Activated B cell treated with CpG ODN at 0.5 μM for 24 hours (primary cell): ENCODE data around the gene FEM1B. TPM values are rescaled to one million over a fixed set of nuclear protein-coding genes. Genes with fewer than 3 reads are reported as not detected.

Source experiments
- ATAC-seq: fragments of 200-7000 bp; cut with Tn5 transposase; one replicate; pipeline ENCODE4 v1.10.0; 2021; ENCODE audit warnings: low read depth, mild to moderate bottlenecking, moderate library complexity
- CTCF ChIA-PET: fragments of 350-600 bp; sonication (Branson Sonifier 250); formaldehyde crosslinking; loops from one replicate; lab custom pipeline; 2021; ENCODE audit warnings: antibody characterized with exemption; lab: Charles Lee
- POLR2A ChIA-PET: fragments of 350-600 bp; sonication (Branson Sonifier 250); formaldehyde crosslinking; loops from one replicate; lab custom pipeline; 2021; ENCODE audit warnings: antibody characterized with exemption; lab: Charles Lee
- DNase-seq: peaks from one replicate; pipeline ENCODE4 v3.0.0; 2022
- H3K27ac Mint-ChIP-seq: one replicate; pipeline ENCODE4 v1.8.0; 2020; ENCODE audit warnings: mixed read lengths
- H3K27me3 Mint-ChIP-seq: one replicate; pipeline ENCODE4 v1.8.0; 2021; ENCODE audit warnings: mixed read lengths
- H3K36me3 Mint-ChIP-seq: one replicate; pipeline ENCODE4 v1.8.0; 2021; ENCODE audit warnings: low read depth, mixed read lengths
- H3K4me1 Mint-ChIP-seq: one replicate; pipeline ENCODE4 v1.8.0; 2021; ENCODE audit warnings: mixed read lengths
- H3K4me3 Mint-ChIP-seq: one replicate; pipeline ENCODE4 v1.8.0; 2020; ENCODE audit warnings: mild to moderate bottlenecking, mixed read lengths
- H3K9me3 Mint-ChIP-seq: one replicate; pipeline ENCODE4 v1.8.0; 2020; ENCODE audit warnings: mixed read lengths
- CTCF ChIP-seq: fragments of 200-600 bp; IDR thresholded peaks from one replicate; pipeline ENCODE4 v1.8.0; 2022; ENCODE audit warnings: antibody characterized with exemption, mild to moderate bottlenecking
- intact Hi-C: fragments of 100-400 bp; cut with micrococcal nuclease; formaldehyde crosslinking; loops from one replicate; pipeline ENCODE4 v1.15.1; 2024
- total RNA-seq: library from RNA; stranded (reverse); gene quantifications from 2 replicates; pipeline ENCODE4 v1.2.3, GENCODE V29; 2022

The FEM1B gene
- total RNA-seq, 1 donor from 2014 or later, result 42.2 TPM

- Mint-ChIP-seq H3K4me3 (no peak overlapping the region), H3K27me3 (peaks cover 8% of the 10 kb centered on the region), H3K4me1 (peaks cover 8% of the 10 kb centered on the region), H3K36me3 (no peaks in the 10 kb centered on the region), H3K27ac (no peak overlapping the region), H3K9me3 (no peaks in the 10 kb centered on the region)
- intact Hi-C loops, result loop anchor here (5.0 kb wide), 1 partner anchor 568 kb away; no protein-coding TSS in a partner anchor
- POLR2A ChIA-PET, result interaction anchor here (0.7 kb wide), 1 partner anchor 59 kb away, joined by 10 read pairs; no protein-coding TSS in a partner anchor
- no peak for TF ChIP-seq CTCF
- DNase-seq (no peak), ATAC-seq (no peak)
- CTCF ChIA-PET, result no interaction called here
Observed at GRCh38 chr15:68309024-68309423, 31.5 kb downstream of the FEM1B start.

- ChIA-PET POLR2A (no interaction called here), CTCF (no interaction called here)
- TF ChIP-seq CTCF, result no peak
- Mint-ChIP-seq H3K4me3 (no peak overlapping the region), H3K27ac (no peak overlapping the region), H3K4me1 (peaks cover 8% of the 10 kb centered on the region), H3K9me3 (no peaks in the 10 kb centered on the region), H3K36me3 (no peaks in the 10 kb centered on the region), H3K27me3 (peaks cover 8% of the 10 kb centered on the region)
- intact Hi-C loops, result no loop called here
- ATAC-seq (no peak), DNase-seq (no peak)
Observed at GRCh38 chr15:68310178-68310803, 32.7 kb downstream of the FEM1B start.

- H3K36me3 Mint-ChIP-seq, result no peaks in the 10 kb centered on the region
- ATAC-seq, result no peak
- peaks cover 8% of the 10 kb centered on the region for H3K27me3 Mint-ChIP-seq
- TF ChIP-seq CTCF, result no peak
- H3K4me3 Mint-ChIP-seq, result no peak overlapping the region
- peak; percentile 7 for DNase-seq
- intact Hi-C loops, result no loop called here
- H3K9me3 Mint-ChIP-seq, result no peaks in the 10 kb centered on the region
- CTCF ChIA-PET, result no interaction called here
- POLR2A ChIA-PET, result no interaction called here
- no peak overlapping the region for H3K27ac Mint-ChIP-seq
- peaks cover 8% of the 10 kb centered on the region for H3K4me1 Mint-ChIP-seq
Observed at GRCh38 chr15:68310804-68311463, 33.4 kb downstream of the FEM1B start.

- no peak for ATAC-seq
- intact Hi-C loops, result no loop called here
- POLR2A ChIA-PET, result no interaction called here
- TF ChIP-seq CTCF, result no peak
- H3K27ac Mint-ChIP-seq, result no peak overlapping the region
- no peaks in the 10 kb centered on the region for H3K9me3 Mint-ChIP-seq
- H3K36me3 Mint-ChIP-seq, result no peaks in the 10 kb centered on the region
- H3K4me1 Mint-ChIP-seq, result peaks cover 4% of the 10 kb centered on the region
- peaks cover 5% of the 10 kb centered on the region for H3K27me3 Mint-ChIP-seq
- CTCF ChIA-PET, result no interaction called here
- no peak overlapping the region for H3K4me3 Mint-ChIP-seq
- no peak for DNase-seq
Observed at GRCh38 chr15:68311464-68311835, 33.9 kb downstream of the FEM1B start.

GRCh38 chr15:68311859-68312557, 34.5 kb downstream of the FEM1B start:
- ATAC-seq, result no peak
- Mint-ChIP-seq H3K9me3 (no peaks in the 10 kb centered on the region), H3K27me3 (peaks cover 9% of the 10 kb centered on the region), H3K36me3 (no peaks in the 10 kb centered on the region), H3K4me1 (no peaks in the 10 kb centered on the region), H3K4me3 (no peak overlapping the region), H3K27ac (no peak overlapping the region)
- TF ChIP-seq CTCF, result no peak
- ChIA-PET CTCF (no interaction called here), POLR2A (no interaction called here)
- intact Hi-C loops, result no loop called here
- DNase-seq, result peak; percentile 2
